ENCODE measurements around the gene ILDR2.

Gene ILDR2, protein sequence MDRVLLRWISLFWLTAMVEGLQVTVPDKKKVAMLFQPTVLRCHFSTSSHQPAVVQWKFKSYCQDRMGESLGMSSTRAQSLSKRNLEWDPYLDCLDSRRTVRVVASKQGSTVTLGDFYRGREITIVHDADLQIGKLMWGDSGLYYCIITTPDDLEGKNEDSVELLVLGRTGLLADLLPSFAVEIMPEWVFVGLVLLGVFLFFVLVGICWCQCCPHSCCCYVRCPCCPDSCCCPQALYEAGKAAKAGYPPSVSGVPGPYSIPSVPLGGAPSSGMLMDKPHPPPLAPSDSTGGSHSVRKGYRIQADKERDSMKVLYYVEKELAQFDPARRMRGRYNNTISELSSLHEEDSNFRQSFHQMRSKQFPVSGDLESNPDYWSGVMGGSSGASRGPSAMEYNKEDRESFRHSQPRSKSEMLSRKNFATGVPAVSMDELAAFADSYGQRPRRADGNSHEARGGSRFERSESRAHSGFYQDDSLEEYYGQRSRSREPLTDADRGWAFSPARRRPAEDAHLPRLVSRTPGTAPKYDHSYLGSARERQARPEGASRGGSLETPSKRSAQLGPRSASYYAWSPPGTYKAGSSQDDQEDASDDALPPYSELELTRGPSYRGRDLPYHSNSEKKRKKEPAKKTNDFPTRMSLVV

DNA sequence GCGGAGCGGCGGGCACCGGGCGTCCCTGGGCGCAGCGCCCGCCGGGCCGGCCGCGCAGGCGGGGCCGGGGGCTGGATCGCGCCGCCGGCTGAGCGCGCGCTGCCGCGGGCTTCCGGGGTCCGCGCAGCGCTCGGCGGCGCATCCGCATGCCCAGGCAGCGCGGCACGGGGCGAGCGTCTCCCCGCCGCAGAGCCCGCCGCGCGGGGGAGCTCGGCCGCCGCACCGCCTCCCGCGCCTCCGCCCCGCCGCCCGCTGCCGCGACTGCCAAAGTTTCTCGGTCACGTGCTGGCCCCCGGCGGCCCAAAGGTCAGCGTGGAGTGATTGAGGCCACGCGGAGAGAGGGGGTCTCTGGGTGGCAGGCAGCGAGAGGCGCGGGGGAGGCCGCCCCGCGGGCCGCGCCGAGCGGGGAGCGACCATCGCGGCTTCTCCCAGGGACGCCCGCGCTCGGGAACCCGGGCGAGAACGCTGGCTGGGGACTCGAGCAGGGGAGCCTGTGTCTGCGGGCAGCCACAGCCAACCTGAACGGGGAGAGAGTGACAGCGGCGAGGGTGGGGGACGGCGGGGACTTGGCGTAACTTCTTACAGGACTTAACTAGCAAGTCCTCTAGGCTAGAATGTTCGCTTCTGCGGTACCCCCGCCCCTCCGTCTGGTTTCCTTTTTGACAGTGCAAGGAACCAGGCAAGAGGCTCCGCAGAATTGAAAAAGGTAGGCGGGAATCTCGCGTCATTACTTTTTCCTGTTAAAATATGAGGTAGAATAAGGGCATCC, at the start of gene ILDR2:
Gene ILDR2, minus strand, starts transcription at position 180 of the 769 bp plus-strand sequence. CDS start 272 bp downstream, outside the sequence.
- peak; percentile 31 to 42 for DNase-seq

DNA sequence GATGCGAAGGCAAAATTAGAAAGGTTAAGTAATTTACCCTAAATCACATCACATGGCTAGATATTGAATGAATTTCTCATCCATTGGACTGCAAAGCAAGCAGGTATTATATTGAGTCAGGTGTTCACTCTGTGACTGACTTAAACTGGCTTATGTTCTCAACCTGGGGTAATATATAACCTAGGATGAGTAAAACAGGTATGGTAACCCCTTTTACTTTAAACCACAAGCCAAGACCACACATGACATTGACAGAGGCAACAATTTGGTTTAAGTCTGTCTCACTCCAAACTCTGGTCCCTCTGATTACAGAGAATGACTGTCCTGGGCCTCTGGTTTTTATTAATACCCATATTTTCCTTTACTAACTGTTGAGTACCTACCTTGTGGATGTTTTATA, 47.0 kb upstream of the ILDR2 start:
- no peak for DNase-seq

DNA sequence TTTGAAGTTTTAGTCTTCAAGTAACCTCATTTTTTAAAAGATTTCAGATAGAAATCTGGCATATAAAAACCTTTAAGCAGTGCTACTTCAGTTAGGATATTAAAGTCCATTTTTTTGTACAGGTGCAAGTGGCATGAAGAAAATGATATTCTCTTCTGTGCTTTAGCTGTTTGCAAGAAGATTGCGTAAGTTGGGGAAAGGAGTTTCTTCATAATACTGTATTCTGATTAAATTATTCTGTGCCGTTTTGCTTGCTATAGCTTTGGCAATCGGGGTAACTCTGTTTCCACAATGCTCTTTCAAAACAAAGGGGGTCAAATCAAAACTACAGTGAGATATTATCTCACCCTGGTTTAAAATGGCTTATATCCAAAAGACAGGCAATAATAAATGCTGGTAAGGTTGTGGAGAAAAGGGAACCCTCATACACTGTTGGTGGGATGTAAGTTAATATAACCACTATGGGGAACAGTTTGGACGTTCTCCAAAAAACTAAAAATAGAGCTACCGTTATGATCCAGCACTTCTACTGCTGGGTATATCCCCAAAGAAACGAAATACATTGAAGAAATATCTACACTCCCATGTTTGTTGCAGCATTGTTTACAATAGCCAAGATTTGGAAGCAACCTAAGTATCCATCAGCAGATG, 40.9 kb upstream of the ILDR2 start:
- peak; percentile 60 to 67 for DNase-seq

DNA sequence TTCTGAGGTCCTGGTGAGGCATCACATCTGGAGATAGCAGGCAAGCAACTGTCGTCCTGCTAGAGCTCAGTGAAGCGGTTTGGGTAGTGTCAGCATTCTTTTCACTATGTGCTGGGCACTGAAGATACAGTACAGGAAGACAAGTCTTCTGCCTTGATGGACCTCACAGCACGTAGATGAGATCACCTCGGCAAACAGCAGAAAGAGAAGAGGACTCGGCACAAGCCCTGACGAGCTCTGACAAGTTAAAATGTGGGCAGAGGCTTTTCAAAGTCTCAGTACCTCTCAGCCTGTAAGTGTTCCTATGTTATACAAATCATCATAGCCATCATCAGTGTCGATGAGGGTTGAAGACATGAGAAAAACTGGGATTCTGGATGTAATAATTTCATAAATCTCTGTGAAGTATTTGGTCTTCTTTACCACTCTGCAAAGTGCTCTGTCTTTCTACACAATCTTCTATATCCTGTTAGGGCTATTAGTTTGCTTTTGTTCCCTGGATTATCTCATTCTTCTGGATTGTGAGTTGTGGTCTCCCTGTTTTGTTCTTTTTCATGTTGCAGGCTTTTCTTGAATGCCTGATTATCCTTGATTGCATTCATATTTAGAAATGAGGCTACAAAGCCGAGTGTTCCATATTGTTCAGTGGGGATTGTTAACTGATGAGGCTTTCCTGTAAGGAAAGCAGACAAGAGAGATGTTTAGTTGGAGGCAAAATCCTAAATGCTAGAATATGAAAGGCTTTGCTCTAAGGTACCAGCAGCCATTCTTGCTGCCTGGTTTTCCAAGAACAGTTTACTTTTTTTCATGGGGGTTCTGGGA, 38.0 kb upstream of the ILDR2 start:
- DNase-seq, result no peak

DNA sequence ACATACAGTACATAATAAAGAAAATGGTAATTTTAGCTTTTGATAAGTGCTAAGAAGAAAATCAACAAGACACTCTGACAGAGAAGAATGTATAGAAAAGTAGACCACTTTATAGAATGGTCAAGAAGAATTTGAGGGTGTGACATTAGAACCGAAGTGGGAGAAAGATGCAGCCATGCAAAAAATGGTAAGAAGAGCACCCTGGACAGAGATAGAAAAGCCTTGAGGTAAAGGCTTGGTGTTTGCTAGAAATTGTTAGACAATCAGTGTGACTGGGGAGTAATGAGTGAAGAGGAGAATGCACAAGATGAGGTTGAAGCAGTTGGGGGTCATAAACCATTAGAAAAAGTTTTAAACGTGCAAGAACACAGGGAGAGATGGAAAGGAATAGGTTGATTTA, 37.2 kb upstream of the ILDR2 start:
- DNase-seq, result no peak

DNA sequence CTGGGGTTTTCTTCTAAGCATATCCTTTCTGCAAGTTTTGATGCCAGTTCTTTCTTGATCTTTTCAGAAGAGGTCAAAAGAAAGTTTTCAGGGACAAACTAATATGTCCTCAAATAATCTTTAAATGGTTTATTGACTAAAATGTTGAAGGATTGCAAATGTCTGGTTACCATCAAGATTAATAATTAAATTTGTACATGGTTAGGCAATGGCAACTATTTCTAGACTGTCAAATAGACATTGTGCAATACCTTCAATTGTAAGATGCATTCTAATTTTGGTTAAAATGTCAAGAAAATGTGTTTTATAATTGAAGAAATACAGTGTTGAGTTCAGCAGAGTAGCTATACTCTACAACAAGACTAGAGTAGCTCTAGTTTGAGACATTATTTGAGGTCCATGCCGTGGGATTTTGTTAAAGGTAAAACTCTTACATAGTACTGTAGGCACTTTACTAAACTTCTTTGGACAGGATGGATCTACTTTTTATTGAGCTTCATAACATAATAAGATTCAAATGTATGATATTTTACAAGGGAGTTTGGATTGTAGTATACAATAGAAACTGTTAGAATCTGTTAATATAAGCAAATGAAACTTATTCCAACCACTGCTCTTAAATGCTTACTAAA, 36.3 kb upstream of the ILDR2 start:
- DNase-seq, result no peak

DNA sequence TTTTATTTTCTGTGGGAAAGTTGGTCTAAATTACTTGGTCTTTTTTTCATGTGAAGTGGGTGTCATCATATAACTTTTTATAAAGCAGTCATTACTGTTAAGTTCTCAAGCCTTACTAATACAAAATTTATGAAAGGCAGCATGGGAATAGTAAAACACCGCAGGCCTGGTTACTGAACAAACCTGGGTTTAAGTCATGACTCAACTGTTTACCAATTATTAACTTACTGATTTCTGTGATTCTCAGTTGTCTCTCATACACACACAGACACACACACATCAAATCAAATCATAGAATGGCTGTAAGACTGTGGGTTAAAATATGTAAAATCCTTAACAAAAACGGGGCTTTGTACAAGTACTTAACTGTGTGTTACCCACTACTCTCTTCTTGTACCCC, 28.4 kb upstream of the ILDR2 start:
- DNase-seq, result no peak

DNA sequence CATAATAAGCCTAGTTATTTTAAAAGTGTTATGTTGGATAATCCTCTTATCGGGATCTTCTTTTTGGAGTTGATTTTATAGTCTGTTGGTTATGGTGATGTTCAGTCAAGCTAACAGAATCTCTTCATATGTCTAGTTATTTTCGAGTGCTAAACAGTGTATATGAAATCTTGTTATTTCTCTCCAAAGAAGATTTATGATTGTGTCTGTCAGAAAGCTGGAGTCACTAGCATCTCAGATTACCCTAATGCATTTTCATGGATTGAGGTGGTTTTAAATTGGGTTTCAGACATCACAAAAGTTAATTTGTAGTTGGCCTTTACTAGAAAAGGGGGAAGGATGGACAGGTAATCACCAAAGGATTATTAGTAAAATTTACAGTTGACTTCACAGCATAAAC, 27.0 kb upstream of the ILDR2 start:
- DNase-seq, result no peak

DNA sequence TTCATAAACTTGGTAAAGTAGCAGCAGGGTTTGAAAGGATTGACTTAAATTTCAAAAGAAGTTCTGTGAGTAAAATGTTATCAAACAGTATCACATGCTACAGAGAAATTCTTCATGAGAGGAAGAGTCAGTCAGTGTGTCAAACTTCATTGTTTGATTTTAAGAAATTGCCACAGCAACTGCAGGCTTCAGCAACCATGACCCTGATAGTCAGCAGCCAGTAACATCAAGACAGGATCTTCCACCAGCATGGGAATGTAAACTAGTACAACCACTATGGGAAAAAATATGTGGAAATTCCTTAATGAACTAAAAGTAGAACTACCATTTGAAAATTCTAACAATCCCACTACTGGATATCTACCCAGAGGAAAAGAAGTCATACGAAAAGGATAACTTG, 25.2 kb upstream of the ILDR2 start:
- DNase-seq, result no peak

DNA sequence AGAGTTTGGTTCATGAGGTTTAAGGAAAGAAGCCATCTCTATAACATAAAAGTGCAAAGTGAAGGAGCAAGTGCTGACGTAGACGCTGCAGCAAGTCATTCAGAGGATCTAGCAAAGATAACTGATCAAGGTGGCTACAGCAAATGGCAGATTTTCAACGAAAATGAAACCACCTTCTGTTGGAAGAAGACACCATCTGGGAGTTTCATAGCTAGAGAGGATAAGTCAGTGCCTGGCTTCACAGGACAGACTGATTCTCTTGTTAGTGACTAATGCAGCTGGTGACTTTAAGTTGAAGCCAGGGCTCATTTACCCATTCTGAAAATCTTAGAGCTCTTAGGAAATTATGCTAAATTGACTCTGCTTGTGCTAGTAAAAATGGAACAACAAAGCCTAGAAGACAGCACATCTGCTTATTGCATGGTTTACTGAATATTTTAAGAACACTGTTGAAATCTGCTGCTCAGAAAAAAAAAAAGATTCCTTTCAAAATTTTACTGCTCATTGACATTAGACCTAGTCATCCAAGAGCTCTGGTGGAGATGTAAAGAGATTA, 24.2 kb upstream of the ILDR2 start:
- DNase-seq, result no peak

DNA sequence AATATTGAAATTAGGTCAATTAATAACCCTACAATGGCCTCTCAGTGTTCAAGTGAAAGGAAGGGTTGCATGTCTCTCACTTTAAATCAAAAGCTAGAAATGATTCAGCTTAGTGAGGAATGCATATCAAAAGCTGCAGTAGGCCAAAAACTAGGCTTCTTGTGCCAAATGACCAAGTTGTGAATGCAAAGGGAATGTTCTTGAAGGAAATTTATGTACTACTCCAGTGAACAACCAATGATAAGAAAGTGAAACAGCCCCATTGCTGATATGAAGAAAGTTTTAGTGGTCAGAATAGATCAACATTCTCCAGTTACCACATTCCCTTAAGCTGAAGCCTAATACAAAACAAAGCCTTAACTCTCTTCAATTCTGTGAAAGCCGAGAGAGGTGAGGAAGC, 23.7 kb upstream of the ILDR2 start:
- no peak for DNase-seq

DNA sequence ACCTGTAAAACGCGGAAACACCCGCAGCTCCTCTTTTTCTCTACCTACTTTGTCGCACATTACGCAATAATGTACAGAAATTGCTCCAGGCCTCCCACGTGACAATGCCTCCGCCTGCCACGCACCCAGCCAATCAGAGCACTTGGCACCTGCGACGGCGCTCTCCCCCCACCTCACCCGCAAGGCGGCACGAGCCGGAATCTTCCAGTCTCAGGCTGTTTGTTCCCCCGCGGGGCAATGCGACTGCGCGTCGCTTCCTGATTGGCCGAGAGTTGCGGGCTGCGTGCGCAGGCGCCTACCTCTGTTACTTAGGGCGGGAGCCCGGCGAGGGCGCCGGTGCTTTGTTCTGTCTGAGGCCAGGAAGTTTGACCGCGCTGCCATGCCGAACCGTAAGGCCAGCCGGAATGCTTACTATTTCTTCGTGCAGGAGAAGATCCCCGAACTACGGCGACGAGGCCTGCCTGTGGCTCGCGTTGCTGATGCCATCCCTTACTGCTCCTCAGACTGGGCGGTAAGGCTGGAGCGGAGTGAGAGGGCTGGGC, 13.7 kb upstream of the ILDR2 start, which contains the start of gene MAEL:
Gene MAEL, plus strand, starts transcription at position 307 of the 542 bp plus-strand sequence. Its CDS starts 73 bp downstream, at position 380.
- DNase-seq, result no peak

DNA sequence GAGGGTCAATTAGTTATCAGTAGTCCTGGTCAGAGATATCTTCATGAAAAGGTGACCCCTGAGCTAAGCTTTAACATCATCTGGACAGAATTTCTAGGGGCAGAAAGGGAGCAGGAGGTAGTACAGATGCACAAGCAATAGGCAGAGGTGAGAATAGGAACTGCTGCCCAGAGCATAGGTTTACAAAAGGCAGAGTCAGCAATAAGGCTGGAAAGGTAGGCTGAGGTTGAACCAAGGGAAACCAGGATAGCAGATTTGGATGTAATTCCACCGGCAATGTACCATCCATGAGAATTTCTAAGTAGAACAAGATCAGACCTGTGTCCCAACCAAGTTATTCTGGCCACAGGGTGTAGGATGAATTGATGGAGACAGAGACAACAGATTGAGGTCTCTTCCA, 6.2 kb upstream of the ILDR2 start:
- DNase-seq, result no peak

DNA sequence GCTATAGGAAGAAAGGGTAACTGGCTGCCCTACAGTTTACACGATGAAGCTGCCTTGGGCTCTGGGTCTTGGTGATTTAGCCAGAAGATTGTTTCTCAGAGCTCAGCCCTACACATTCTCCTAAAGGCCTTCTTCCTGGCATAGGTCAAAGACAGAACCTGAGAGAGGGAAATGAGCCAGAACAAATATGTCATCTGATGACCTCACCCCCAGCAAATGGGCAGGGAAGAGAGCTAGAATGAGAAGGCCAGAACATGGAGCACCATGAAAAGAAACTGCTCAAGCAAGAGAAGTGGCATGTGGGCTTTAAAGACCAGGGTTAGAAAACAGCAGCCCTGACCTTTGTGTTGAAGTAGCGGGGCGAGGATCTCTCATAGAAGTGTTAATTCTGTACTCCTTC, 5.5 kb upstream of the ILDR2 start:
- DNase-seq, result no peak

DNA sequence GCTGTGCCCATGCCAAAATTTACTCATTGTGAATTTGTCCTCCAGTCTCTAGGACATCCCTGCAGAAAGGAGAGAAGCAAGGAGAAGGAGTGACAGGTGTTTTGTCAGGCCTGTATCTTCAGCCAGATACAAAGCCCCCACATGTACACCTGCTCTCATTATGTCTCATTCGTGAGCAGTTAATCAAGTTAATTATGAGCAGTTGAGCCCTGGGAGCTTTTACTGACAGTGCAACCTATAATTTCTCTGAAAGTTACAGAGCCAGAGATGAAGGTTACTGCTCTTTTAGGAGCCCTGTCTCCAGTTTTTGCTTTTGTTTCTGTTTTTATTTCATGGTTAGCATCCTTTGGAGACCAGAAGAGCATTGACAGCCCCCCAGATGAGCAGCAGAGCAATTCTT, 5.0 kb upstream of the ILDR2 start:
- no peak for DNase-seq

DNA sequence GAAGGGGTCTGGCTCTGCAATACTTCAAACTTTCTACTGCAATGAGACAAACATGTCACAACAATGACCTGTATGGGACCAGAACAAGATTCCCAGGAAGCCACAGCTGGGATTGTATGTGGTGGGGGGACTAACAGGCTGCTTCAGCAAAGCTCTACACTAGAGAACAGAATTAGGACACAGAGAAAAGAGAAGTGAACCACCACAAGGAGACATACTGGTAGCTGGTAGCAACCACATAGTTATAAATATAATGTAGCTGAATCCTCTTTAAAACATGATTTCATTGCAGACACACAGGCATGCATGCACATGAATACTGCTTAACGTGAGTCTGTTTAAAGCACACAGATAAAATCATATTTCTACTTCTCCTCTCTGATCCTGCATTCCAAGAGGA, 3.5 kb upstream of the ILDR2 start:
- no peak for DNase-seq

DNA sequence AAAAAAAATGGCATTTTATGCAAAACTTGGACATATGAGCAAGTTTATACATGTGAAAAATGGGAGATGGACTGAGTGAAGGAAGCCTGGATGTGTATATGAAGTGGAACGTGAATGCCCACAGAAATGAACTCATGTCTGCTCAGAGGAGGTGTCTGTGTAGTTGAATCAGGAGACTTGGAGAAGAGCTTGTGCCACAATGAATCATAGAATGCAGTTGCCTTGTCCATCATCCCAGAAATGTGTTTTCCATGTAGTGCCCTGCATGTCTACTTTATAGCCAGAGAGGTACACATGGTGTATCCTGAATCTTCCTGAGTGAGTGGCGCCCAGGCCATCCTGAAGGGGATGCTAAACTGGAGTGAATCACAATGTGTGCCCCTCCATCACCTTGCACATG, 2.6 kb upstream of the ILDR2 start:
- no peak for DNase-seq

DNA sequence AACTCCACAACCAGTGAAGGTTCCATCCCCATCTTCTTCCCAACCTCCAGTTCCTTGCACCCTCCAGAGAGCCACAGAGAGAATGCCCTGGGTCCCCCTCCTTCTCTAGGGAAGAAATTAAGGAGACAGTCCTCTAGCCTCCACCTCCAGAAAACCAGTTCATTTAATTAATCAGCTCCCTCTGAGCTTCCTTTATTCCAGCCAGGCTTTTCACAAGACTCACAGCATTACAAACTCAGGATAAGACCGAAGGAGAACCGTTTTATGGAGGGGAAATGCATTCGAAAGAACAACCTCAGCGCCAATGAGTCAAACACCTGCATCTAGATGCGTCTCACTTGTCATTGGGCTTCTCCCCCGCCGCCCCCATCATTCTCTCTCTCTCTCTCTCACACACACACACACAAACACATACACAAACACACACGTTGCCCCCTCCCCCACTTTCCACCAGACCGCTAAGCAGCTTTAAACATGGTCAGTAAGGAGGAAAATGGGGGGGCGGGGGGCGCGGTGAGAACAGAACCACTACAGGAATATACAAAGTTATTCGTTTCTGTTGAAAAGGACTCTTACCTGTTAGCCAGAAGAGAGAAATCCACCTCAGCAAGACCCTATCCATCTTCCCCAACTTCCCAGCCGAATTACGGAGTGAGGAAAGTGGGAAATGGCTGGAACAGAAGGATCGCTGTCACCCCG, 544 bp downstream of the ILDR2 start:
- DNase-seq, result peak; percentile 5 to 12

DNA sequence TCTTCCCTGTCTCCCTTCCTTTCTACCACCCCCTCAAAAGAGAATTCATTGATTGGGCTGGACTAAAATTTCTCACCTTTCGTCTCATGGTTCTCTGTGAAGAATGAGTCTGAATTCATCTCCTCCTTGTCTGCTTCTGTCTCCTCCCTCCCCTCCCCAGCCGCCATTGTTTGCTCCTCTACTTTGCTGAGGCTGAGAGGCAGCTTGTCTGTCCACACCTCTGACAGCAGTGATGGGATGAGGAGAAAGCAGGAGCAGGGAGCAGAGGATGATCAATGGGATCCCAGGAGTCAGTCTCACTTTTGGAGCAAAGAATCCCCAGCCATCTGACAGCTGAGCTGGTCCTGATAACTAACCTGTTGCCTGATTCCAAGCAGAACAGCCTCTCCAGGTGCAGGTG, 2.5 kb downstream of the ILDR2 start:
- no peak for DNase-seq

DNA sequence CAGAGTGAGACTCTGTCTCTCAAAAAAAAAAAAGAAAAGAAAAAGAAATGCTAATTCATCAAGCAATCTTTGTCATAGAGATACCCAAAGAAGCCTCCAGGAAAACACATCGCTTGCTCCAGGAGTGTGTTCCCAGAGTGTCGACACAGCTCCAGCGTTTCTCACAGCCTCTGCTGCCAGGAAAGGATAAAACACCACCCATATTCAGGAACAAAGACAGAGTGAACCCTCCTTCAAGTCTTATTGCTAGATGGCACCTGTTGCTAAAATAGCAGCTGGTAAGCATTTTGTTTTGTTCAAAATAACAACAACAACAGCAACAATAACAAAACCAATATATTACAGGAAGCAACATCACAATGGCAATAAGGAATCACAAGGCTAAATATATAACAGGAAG, 3.1 kb downstream of the ILDR2 start:
- no peak for DNase-seq

DNA sequence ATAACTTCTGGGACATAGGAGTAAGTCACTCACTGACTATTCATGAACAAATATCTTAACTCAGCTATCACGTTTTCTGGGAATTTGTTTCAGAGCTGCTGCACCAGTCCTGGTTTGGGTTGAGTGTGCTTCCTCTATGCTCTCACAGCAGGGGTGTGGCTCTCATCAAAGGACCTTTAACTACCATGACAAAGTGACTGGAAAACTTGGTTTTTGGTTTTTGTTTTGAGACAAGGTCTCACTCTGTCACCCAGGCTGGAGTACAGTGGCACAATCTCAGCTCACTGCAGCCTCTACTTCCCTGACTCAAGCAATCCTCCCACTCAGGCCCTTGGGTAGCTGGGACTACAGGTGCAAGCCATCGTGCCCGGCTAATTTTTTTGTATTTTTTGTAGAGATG, 4.1 kb downstream of the ILDR2 start:
- no peak for DNase-seq

Data from AML-193 (cell line).